Measurements from ENCODE around the gene TBC1D1.

TBC1D1 gene

GRCh38 chr4:38154252-38154651, 263.4 kb downstream of the TBC1D1 start:
- Mint-ChIP-seq H3K4me3 (no peak overlapping the region), H3K4me1 (peaks cover 33% of the 10 kb centered on the region), H3K27me3 (no peaks in the 10 kb centered on the region), H3K36me3 (ENCODE audit: low read depth) (no peaks in the 10 kb centered on the region), H3K9me3 (no peaks in the 10 kb centered on the region), H3K27ac (no peak overlapping the region)
- ATAC-seq = no peak
- no peak for DNase-seq

GRCh38 chr4:38154681-38155588, 264.1 kb downstream of the TBC1D1 start:
- peaks cover 36% of the 10 kb centered on the region for H3K4me1 Mint-ChIP-seq
- no peak overlapping the region for H3K4me3 Mint-ChIP-seq
- no peaks in the 10 kb centered on the region for H3K36me3 Mint-ChIP-seq (ENCODE audit: low read depth)
- no peak overlapping the region for H3K27ac Mint-ChIP-seq
- no peaks in the 10 kb centered on the region for H3K9me3 Mint-ChIP-seq
- DNase-seq (no peak), ATAC-seq (no peak)
- H3K27me3 Mint-ChIP-seq = no peaks in the 10 kb centered on the region

GRCh38 chr4:38155589-38156294, 264.9 kb downstream of the TBC1D1 start:
- Mint-ChIP-seq H3K4me1 (peaks cover 41% of the 10 kb centered on the region), H3K9me3 (no peaks in the 10 kb centered on the region), H3K4me3 (no peak overlapping the region), H3K27ac (no peak overlapping the region), H3K36me3 (ENCODE audit: low read depth) (no peaks in the 10 kb centered on the region), H3K27me3 (no peaks in the 10 kb centered on the region)
- ATAC-seq (no peak), DNase-seq (no peak)

- Mint-ChIP-seq H3K27me3 (no peaks in the 10 kb centered on the region), H3K9me3 (no peaks in the 10 kb centered on the region), H3K27ac (no peak overlapping the region), H3K4me3 (no peak overlapping the region), H3K36me3 (ENCODE audit: low read depth) (no peaks in the 10 kb centered on the region), H3K4me1 (peaks cover 59% of the 10 kb centered on the region)
- ATAC-seq = no peak
- DNase-seq = no peak
Observed at GRCh38 chr4:38157592-38157991, 266.7 kb downstream of the TBC1D1 start.

GRCh38 chr4:38160487-38161207, 269.8 kb downstream of the TBC1D1 start:
- peak overlapping the region; percentile 4 for H3K4me3 Mint-ChIP-seq
- peaks cover 56% of the 10 kb centered on the region for H3K4me1 Mint-ChIP-seq
- peak; percentile 83 for ATAC-seq
- peaks cover 7% of the 10 kb centered on the region for H3K9me3 Mint-ChIP-seq
- H3K27me3 Mint-ChIP-seq = no peaks in the 10 kb centered on the region
- DNase-seq = peak; percentile 27
- peaks cover 12% of the 10 kb centered on the region for H3K36me3 Mint-ChIP-seq (ENCODE audit: low read depth)
- H3K27ac Mint-ChIP-seq = peak overlapping the region; percentile 89

- Mint-ChIP-seq H3K4me1 (peaks cover 59% of the 10 kb centered on the region), H3K4me3 (peak overlapping the region; percentile 4), H3K27me3 (no peaks in the 10 kb centered on the region), H3K27ac (peak overlapping the region; percentile 89), H3K36me3 (ENCODE audit: low read depth) (peaks cover 12% of the 10 kb centered on the region), H3K9me3 (peaks cover 7% of the 10 kb centered on the region)
- DNase-seq (no peak), ATAC-seq (peak; percentile 29)
Observed at GRCh38 chr4:38161208-38162113, 270.6 kb downstream of the TBC1D1 start.

- peaks cover 65% of the 10 kb centered on the region for H3K4me1 Mint-ChIP-seq
- peaks cover 16% of the 10 kb centered on the region for H3K36me3 Mint-ChIP-seq (ENCODE audit: low read depth)
- H3K9me3 Mint-ChIP-seq = peaks cover 11% of the 10 kb centered on the region
- ATAC-seq (no peak), DNase-seq (no peak)
- H3K27ac Mint-ChIP-seq = peak overlapping the region; percentile 89
- H3K27me3 Mint-ChIP-seq = no peaks in the 10 kb centered on the region
- H3K4me3 Mint-ChIP-seq = no peak overlapping the region
Observed at GRCh38 chr4:38162240-38162784, 271.4 kb downstream of the TBC1D1 start.

- H3K9me3 Mint-ChIP-seq = peaks cover 11% of the 10 kb centered on the region
- peak overlapping the region; percentile 88 for H3K27ac Mint-ChIP-seq
- peaks cover 16% of the 10 kb centered on the region for H3K36me3 Mint-ChIP-seq (ENCODE audit: low read depth)
- H3K4me1 Mint-ChIP-seq = peaks cover 63% of the 10 kb centered on the region
- peak overlapping the region; percentile 9 for H3K4me3 Mint-ChIP-seq
- DNase-seq (no peak), ATAC-seq (peak; percentile 85)
- H3K27me3 Mint-ChIP-seq = no peaks in the 10 kb centered on the region
Observed at GRCh38 chr4:38163216-38164006, 272.5 kb downstream of the TBC1D1 start.

- no peak for ATAC-seq
- H3K4me1 Mint-ChIP-seq = peaks cover 60% of the 10 kb centered on the region
- H3K27ac Mint-ChIP-seq = peak overlapping the region; percentile 88
- no peak for DNase-seq
- peaks cover 16% of the 10 kb centered on the region for H3K36me3 Mint-ChIP-seq (ENCODE audit: low read depth)
- no peak overlapping the region for H3K4me3 Mint-ChIP-seq
- H3K9me3 Mint-ChIP-seq = peaks cover 11% of the 10 kb centered on the region
- no peaks in the 10 kb centered on the region for H3K27me3 Mint-ChIP-seq
Observed at GRCh38 chr4:38164346-38164745, 273.5 kb downstream of the TBC1D1 start.

- H3K4me1 Mint-ChIP-seq = peaks cover 49% of the 10 kb centered on the region
- DNase-seq (no peak), ATAC-seq (no peak)
- H3K9me3 Mint-ChIP-seq = peaks cover 11% of the 10 kb centered on the region
- no peak overlapping the region for H3K27ac Mint-ChIP-seq
- H3K36me3 Mint-ChIP-seq (ENCODE audit: low read depth) = peaks cover 16% of the 10 kb centered on the region
- no peaks in the 10 kb centered on the region for H3K27me3 Mint-ChIP-seq
- H3K4me3 Mint-ChIP-seq = no peak overlapping the region
Observed at GRCh38 chr4:38166082-38166481, 275.2 kb downstream of the TBC1D1 start.

- no peak overlapping the region for H3K4me3 Mint-ChIP-seq
Observed at GRCh38 chr4:38166768-38167167, 275.9 kb downstream of the TBC1D1 start.

GRCh38 chr4:38167973-38168372, 277.1 kb downstream of the TBC1D1 start:
- Mint-ChIP-seq H3K27ac (no peak overlapping the region), H3K27me3 (no peaks in the 10 kb centered on the region), H3K4me3 (no peak overlapping the region), H3K9me3 (peaks cover 11% of the 10 kb centered on the region), H3K36me3 (ENCODE audit: low read depth) (peaks cover 16% of the 10 kb centered on the region), H3K4me1 (peaks cover 34% of the 10 kb centered on the region)
- DNase-seq (no peak), ATAC-seq (no peak)

More at GRCh38 chr4:38166768-38167167, 275.9 kb downstream of the TBC1D1 start:
- H3K27ac Mint-ChIP-seq = no peak overlapping the region
- H3K27me3 Mint-ChIP-seq = no peaks in the 10 kb centered on the region
- peaks cover 42% of the 10 kb centered on the region for H3K4me1 Mint-ChIP-seq
- ATAC-seq (no peak), DNase-seq (no peak)
- peaks cover 11% of the 10 kb centered on the region for H3K9me3 Mint-ChIP-seq
- H3K36me3 Mint-ChIP-seq (ENCODE audit: low read depth) = peaks cover 16% of the 10 kb centered on the region

- Mint-ChIP-seq H3K9me3 (peaks cover 6% of the 10 kb centered on the region), H3K36me3 (ENCODE audit: low read depth) (peaks cover 8% of the 10 kb centered on the region), H3K27ac (no peak overlapping the region), H3K4me1 (peaks cover 28% of the 10 kb centered on the region), H3K4me3 (no peak overlapping the region), H3K27me3 (no peaks in the 10 kb centered on the region)
- DNase-seq (no peak), ATAC-seq (no peak)
Observed at GRCh38 chr4:38169524-38169923, 278.6 kb downstream of the TBC1D1 start.

All from activated naive CD8-positive, alpha-beta T cell treated with anti-CD3 and anti-CD28 coated beads, Interleukin-2, amount 50 U/mL, for 24 hours (primary cell).